Heart right ventricle (tissue), 16 donors: Measurements from ENCODE around the gene CSNK2B. TPM values are rescaled to one million over a fixed set of nuclear protein-coding genes. Genes with fewer than 3 reads are reported as not detected.

Experiments
- ATAC-seq, 8 donors: fragments of 200-7000 bp; cut with Tn5 transposase; one replicate each; pipeline ENCODE4 v1.9.1; 2020; ENCODE audit warnings: mild to moderate bottlenecking in 8 of 8, moderate library complexity in 8 of 8, moderate number of reproducible peaks in 1 of 8
- DNase-seq, 2 donors: peaks; one replicate each; pipeline ENCODE4 v3.0.0-alpha.2; 2020
- H3K27ac ChIP-seq, 10 donors: fragments of 200-600 bp; sonication (generic) in 2 of 10; one replicate each; pipeline versions ENCODE4 v1.5.0 to v1.8.0; 2020 to 2022; ENCODE audit warnings: mild to moderate bottlenecking in 3 of 10
- H3K27me3 ChIP-seq, 7 donors: fragments of 200-600 bp; one replicate each; pipeline ENCODE4 v1.8.0; 2021 to 2022; ENCODE audit warnings: mild to moderate bottlenecking in 2 of 7
- H3K36me3 ChIP-seq, 9 donors: fragments of 200-600 bp; sonication (generic) in 1 of 9; one replicate each; pipeline versions ENCODE4 v1.5.0 to v1.8.0; 2020 to 2022; ENCODE audit warnings: mild to moderate bottlenecking in 2 of 9
- H3K4me1 ChIP-seq, 9 donors: fragments of 200-600 bp; sonication (generic) in 1 of 9; one replicate each; pipeline versions ENCODE4 v1.5.0 to v1.8.0; 2020 to 2022; ENCODE audit warnings: mild to moderate bottlenecking in 4 of 9
- H3K4me3 ChIP-seq, 10 donors: fragments of 200-600 bp; sonication (generic) in 2 of 10; one replicate each; pipeline versions ENCODE4 v1.5.0 to v1.8.0; 2020 to 2022; ENCODE audit warnings: mild to moderate bottlenecking in 7 of 10, moderate library complexity in 2 of 10
- H3K9me3 ChIP-seq, 11 donors: fragments of 200-600 bp in 10 of 11; sonication (generic) in 2 of 11; one replicate each; pipeline versions ENCODE4 v1.5.0 to v1.8.0; 2013 to 2022; ENCODE audit warnings: mild to moderate bottlenecking in 2 of 11, control low read depth in 1 of 11, moderate library complexity in 1 of 11
- CTCF ChIP-seq, 9 donors: fragments of 200-600 bp; sonication (generic) in 2 of 9; IDR thresholded peaks; one replicate each; pipeline versions ENCODE4 v1.5.0 to v1.8.0; 2021 to 2022; ENCODE audit warnings: antibody characterized with exemption in 9 of 9, mild to moderate bottlenecking in 5 of 9, moderate library complexity in 1 of 9
- WGBS, 2 donors: extraction: QIAGEN DNeasy Blood & Tissue Kit; methylation state at CpG; one replicate each; pipeline ENCODE4 v1.1.7; 2013; ENCODE audit warnings: inconsistent platforms in 1 of 2; 5-methylcytosine and 5-hydroxymethylcytosine counted together
- intact Hi-C, 10 donors: fragments of 100-400 bp; cut with DNase I; formaldehyde crosslinking; loops; one replicate each; pipeline versions ENCODE4 v1.11.1 to v1.14.2; 2022
- polyA plus RNA-seq, 2 donors: library from polyadenylated mRNA; stranded (reverse); fragments of 200-250 nt; gene quantifications; one replicate each; pipeline ENCODE4 v1.2.3, GENCODE V29; 2013
- total RNA-seq, 10 donors: library from RNA; stranded (reverse); fragmentation: NEBNext Ultra II Directional in 3 of 10; extraction: Animal tissue kit (Norgen Biotek cat#: 25700) in 3 of 10; gene quantifications; one replicate each; pipeline versions ENCODE4 v1.2.1 to v1.2.4, GENCODE V29; 2021 to 2023
- donor health status: Arrhythmogenic right ventricular cardiomyopathy.
- donor health status: ischemic (EF 13 %, LVEDD 7.1; RV severe dilation, severe dysfunction).
- donor health status: healthy with polysubstance abuse.
- donor health status: DM: no; HTN: yes; CAD: no.
- donor health status: DM: no; HTN: no; CAD: no.
- donor health status: ischemic (EF 25% LVEDD 6.9; RV normal size, moderate dysfunction).
- donor health status: ischemic (EF 25% LVEDD 5.7; RV mildly dilated, moderate dysfunction).
- donor health status: healthy.
- donor health status: DM: yes; HTN: yes; CAD: no.
- donor health status: Ischemic cardiomyopathy.
- donor health status: ischemic (EF 35%, LVEDD 5.7; RV mildly dilated, moderate dysfunction).
- donor health status: nonischemic (EF 11% LVEDD 7.7; RV severe dilation, severe dysfunction).
- donor health status: DM: yes; HTN: yes; CAD: no.
- donor health status: PGD.
- donor health status: ischemic (EF 29% LVEDD 5.4; RV normal size, mild dysfunction).
- donor health status: nonischemic (EF 23%, LVEDD 6.1; RV moderate dilation, normal function).

CSNK2B gene
- total and polyA plus RNA-seq, 12 donors = 101 to 199 (median 115) TPM

- Histone ChIP-seq H3K27me3 (no peaks in the 10 kb centered on the region), H3K9me3 (no peaks in the 10 kb centered on the region), H3K36me3 (peaks cover 0 to 65% (median 34%) of the 10 kb centered on the region in 9 donors), H3K4me1 (peaks cover 0 to 37% (median 28%) of the 10 kb centered on the region in 9 donors), H3K27ac (peak overlapping the region; percentile 85 to 100 (median 98)), H3K4me3 (peak overlapping the region; percentile 51 to 93 (median 76))
- no peak for TF ChIP-seq CTCF (IDR thresholded peaks at IDR 0.05)
- 2% methylated on average over 29 of the region's 29 CpGs for WGBS, 2 donors
- intact Hi-C loops = loop anchor here in 2 of 10 donors (1.0 to 2.0 kb wide), 2 partner anchors 31 kb away; partner anchors contain the start of gene PRRC2A (in 2 of the 2)
- ATAC-seq = peak; percentile 63 to 79 (median 76)
- peak in 1 of 2 donors; percentile 84 for DNase-seq
Observed at GRCh38 chr6:31651602-31652191, 14.2 kb upstream of the CSNK2B start.

- TF ChIP-seq CTCF (IDR thresholded peaks at IDR 0.05) = peak in 3 of 9 donors; percentile 14 to 29 (median 19)
- H3K36me3 ChIP-seq = peaks cover 0 to 65% (median 22%) of the 10 kb centered on the region in 9 donors
- peak overlapping the region; percentile 51 to 93 (median 76) for H3K4me3 ChIP-seq
- DNase-seq = peak; percentile 76 to 94
- intact Hi-C loops = loop anchor here in 2 of 10 donors (1.0 to 2.0 kb wide), 2 partner anchors 32 to 33 kb away; partner anchors contain the start of gene PRRC2A (in 2 of the 2)
- peak overlapping the region; percentile 85 to 100 (median 98) for H3K27ac ChIP-seq
- peak; percentile 69 to 86 (median 82) for ATAC-seq
- H3K9me3 ChIP-seq = no peaks in the 10 kb centered on the region
- H3K27me3 ChIP-seq = no peaks in the 10 kb centered on the region
- H3K4me1 ChIP-seq = peaks cover 0 to 45% (median 36%) of the 10 kb centered on the region in 9 donors
- WGBS, 2 donors = 9% methylated on average over 37 of the region's 37 CpGs
Observed at GRCh38 chr6:31652925-31653724, 12.8 kb upstream of the CSNK2B start.

DNA sequence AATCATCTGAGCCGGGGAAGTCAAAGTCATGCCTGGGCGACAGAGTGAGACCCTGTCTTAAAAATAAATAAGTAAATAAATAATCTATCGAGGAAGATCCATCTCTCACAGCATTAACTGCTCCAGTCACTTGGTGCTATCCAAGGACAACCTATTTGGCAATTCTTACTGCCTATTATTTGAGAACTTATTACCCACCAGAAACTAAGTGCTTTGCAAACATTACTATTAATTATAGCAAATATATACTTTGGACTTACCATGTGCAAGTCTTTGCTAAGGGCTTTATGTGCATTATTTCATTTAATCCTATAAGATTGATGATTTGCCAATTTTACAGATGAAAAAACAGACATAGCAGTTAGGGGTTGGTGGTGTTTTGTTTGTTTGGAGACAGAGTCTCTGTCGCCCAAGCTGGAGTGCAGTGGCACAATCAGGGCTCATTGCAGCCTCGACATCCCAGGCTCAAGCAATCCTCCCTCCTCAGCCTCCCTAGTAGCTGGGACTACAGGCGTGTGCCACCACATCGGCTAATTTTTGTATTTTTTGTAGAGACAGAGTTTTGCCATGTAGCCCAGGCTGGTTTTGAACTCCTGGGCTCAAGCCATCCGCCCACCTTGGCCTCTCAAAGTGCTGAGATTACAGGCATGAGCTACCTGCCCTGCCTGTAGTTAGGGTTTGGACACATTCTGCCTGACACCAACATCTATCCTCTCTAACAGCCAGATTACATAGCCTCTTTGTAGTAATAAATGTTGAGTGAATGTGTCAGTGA is 11.1 kb upstream of the CSNK2B start:
- no peak for TF ChIP-seq CTCF (IDR thresholded peaks at IDR 0.05)
- no peaks in the 10 kb centered on the region for H3K27me3 ChIP-seq
- ATAC-seq (no peak), DNase-seq (no peak)
- peaks cover 0 to 55% (median 5%) of the 10 kb centered on the region in 9 donors for H3K36me3 ChIP-seq
- H3K4me3 ChIP-seq = no peak overlapping the region
- H3K4me1 ChIP-seq = peaks cover 12 to 58% (median 52%) of the 10 kb centered on the region in 9 donors
- WGBS, 2 donors = 95 to 97% methylated on average over 8 of the region's 8 CpGs
- no peaks in the 10 kb centered on the region for H3K9me3 ChIP-seq
- intact Hi-C loops = no loop called here
- no peak overlapping the region for H3K27ac ChIP-seq
